CD4-positive, alpha-beta T cell treated with Interferon alpha-2 for 1 hour (primary cell): ENCODE measurements around the gene TRIO.

Source experiments
- DNase-seq, 2 donors: peaks; one replicate each; pipeline ENCODE4 v3.0.0-alpha.2; 2020 to 2022

TRIO gene

GRCh38 chr5:14501353-14502293, 358.5 kb downstream of the TRIO start:
- no peak for DNase-seq

- no peak for DNase-seq
Measured at GRCh38 chr5:14502294-14502690, 359.1 kb downstream of the TRIO start.

GRCh38 chr5:14503017-14503680, 360.0 kb downstream of the TRIO start:
- DNase-seq = no peak

- DNase-seq = no peak
Measured at GRCh38 chr5:14503681-14504331, 360.7 kb downstream of the TRIO start.

GRCh38 chr5:14504332-14504727, 361.2 kb downstream of the TRIO start:
- DNase-seq = no peak

GRCh38 chr5:14504816-14505215, 361.7 kb downstream of the TRIO start:
- DNase-seq = no peak

- DNase-seq = no peak
Measured at GRCh38 chr5:14505310-14506139, 362.4 kb downstream of the TRIO start.

- no peak for DNase-seq
Measured at GRCh38 chr5:14506140-14506538, 363.0 kb downstream of the TRIO start.

GRCh38 chr5:14506661-14507060, 363.5 kb downstream of the TRIO start:
- no peak for DNase-seq

- DNase-seq = no peak
Measured at GRCh38 chr5:14507156-14507941, 364.2 kb downstream of the TRIO start.

- no peak for DNase-seq
Measured at GRCh38 chr5:14508046-14508445, 364.9 kb downstream of the TRIO start.

GRCh38 chr5:14509556-14509955, 366.4 kb downstream of the TRIO start:
- no peak for DNase-seq

GRCh38 chr5:14510156-14510734, 367.1 kb downstream of the TRIO start:
- DNase-seq = no peak

GRCh38 chr5:14510880-14511279, 367.7 kb downstream of the TRIO start:
- no peak for DNase-seq

GRCh38 chr5:14512574-14512973, 369.4 kb downstream of the TRIO start:
- DNase-seq = no peak

- DNase-seq = no peak
Measured at GRCh38 chr5:14513266-14513665, 370.1 kb downstream of the TRIO start.

GRCh38 chr5:14516901-14517300, 373.8 kb downstream of the TRIO start:
- no peak for DNase-seq

GRCh38 chr5:14518638-14519037, 375.5 kb downstream of the TRIO start:
- no peak for DNase-seq

GRCh38 chr5:14521748-14522147, 378.6 kb downstream of the TRIO start:
- DNase-seq = no peak

- no peak for DNase-seq
Measured at GRCh38 chr5:14522721-14523120, 379.6 kb downstream of the TRIO start.

GRCh38 chr5:14523243-14524034, 380.3 kb downstream of the TRIO start:
- no peak for DNase-seq
